GM12892 (cell line): Measurements from ENCODE around the gene TMEM222.

Experiments used
- POLR2A ChIP-seq: IDR thresholded peaks from 2 replicates; pipeline ENCODE4 v1.6.1; 2011; ENCODE audit warnings: low read depth, low read length, control low read depth
- TAF1 ChIP-seq: IDR thresholded peaks from 2 replicates; pipeline ENCODE4 v1.6.1; 2011; ENCODE audit warnings: low read depth, mild to moderate bottlenecking, control low read depth, low read length, borderline replicate concordance

GRCh38 chr1:27303509-27303908, 18.5 kb upstream of the TMEM222 start:
- TF ChIP-seq POLR2A (no peak), TAF1 (no peak)
